ENCODE data around the gene BTBD17.

The BTBD17 gene

DNA sequence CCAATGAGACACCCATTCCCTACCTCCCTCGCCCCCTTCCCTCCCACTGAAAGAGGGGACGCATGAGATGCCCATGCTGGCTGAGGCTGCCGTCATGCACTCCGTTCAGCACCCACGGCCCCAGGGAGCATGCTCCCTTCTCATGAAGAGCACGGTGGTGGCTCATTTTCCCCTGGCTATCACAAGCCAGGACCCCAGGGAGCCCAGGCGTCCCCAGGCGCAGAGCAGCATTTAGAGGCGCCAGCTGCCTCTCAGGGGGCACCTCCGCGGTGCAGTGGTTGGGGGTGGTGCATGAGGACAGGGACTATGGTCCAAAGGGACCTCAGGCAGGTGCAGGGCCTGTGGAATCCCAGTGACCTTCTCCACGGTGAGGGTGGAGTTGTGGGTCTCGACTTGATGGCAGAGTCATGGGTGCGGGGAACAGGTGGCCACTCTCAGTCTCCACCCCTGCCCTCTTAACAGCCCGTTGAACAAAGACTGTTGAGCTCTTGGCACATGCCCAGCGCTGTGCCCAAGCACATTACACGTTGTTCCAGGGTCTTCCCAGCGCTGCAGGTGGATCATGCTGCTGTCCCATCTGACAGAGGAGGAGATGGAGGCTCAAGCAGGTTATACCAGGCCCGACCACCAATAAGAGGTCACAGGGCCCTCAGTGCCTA, 22.0 kb downstream of the BTBD17 start:
- DNase-seq (ENCODE audit: extremely low read depth in 1 of 2, low read depth in 1 of 2) = no peak

- no peak for DNase-seq (ENCODE audit: extremely low read depth in 1 of 2, low read depth in 1 of 2)
Observed at GRCh38 chr17:74337834-74338500, 23.7 kb downstream of the BTBD17 start.

DNA sequence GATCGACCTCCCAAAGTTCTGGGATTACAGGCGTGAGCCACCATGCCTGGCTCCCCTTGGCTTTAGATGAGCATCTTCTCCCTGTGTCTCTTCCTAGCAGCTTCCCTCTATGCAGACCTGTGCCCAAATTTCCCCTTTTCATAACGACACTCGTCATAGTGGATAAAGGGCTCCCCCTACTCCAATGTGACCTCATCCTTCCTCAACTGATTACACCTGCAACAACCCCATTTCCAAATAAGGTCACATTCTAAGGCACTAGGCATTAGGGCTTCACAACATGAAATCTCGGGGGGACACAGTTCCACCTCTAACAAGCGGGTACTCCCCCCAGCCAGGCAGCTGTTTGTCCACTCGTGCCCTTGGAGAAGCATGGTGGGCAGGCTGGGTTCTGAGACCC, 25.4 kb downstream of the BTBD17 start:
- no peak for DNase-seq (ENCODE audit: extremely low read depth in 1 of 2, low read depth in 1 of 2)

DNA sequence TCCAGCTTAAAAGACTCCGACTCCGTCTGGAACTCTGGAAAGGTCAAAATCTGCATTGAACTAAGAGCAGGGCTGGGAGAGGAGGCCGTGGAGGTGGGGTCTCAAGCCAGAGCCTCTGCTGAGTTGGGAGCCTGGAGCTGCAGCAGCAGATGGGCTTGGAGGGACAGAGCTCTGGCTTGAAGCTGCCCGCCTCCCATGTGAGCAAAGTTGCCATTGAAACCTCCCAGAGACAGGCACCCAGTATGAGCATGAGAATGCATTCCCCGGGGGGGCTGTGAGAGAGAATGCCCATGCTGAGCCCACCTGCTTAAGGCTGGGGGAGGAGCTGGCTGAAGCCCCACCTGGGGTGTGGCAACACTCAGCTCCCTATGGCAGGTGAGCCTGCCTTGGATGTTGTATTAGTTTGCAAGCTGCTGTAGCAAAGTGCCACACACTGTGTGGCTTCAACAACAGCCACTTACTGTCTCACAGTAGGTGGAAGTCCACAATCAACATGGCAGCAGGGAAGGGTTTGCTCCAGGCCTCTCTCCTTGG, 26.1 kb downstream of the BTBD17 start:
- no peak for DNase-seq (ENCODE audit: extremely low read depth in 1 of 2, low read depth in 1 of 2)

DNA sequence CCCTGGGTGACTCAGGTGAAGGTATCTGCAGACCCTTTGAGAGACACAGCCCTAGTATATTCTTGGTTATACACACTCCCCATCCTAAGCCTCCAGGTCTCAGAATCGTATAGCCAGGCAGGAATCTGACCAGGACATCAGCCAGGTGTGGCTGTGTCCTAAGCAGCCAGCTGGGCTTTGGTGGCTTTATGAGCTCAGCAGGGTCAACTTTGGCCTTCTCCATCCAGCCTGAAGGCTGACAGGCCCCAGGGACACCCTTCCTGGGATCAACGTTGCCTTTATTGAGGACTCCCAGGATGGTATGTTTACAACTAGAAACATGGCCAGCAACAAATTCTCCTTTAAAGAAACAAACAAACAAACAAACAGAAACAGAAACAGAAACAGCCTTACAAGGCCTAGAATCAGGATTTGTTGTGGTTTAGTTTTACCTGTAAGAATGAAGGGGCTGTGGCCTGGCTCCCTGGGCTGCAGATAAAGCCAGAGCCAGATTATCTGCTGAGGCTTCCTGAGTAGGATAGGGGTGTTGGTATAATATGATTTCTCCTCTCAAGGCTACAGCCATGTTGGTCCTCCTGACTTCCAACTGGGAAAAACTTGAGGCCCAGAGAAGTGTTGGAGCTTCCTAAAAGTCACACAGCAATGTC, 27.2 kb downstream of the BTBD17 start:
- DNase-seq (ENCODE audit: extremely low read depth in 1 of 2, low read depth in 1 of 2) = no peak

DNA sequence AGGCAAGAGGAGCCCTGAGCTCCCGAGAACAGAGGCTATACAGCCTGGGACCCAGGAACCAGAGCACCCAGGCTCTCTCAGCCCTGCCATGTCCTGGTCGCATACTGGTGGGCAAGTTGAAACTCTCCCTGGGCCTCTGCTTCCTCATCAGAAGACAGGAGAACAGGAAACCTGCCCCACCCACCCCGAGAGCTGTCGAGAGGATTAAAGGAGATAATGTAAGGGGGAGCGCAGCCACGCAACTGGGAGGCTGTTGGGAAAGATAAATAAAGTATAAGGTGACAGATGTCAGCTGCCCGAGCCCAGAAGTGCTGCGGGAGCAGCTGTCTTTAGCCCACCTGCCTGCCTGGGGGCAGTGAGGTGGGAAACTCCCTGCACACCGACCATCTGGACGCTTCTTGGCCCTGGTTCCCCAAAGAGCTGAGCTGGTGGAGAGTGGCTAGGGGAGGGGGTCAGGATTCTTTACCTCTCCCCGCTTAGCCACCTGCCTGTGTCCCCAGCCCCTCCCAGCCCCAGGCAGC, 28.8 kb downstream of the BTBD17 start:
- DNase-seq (ENCODE audit: extremely low read depth in 1 of 2, low read depth in 1 of 2) = no peak

- no peak for DNase-seq (ENCODE audit: extremely low read depth in 1 of 2, low read depth in 1 of 2)
Observed at GRCh38 chr17:74332017-74332650, 29.5 kb downstream of the BTBD17 start.

DNA sequence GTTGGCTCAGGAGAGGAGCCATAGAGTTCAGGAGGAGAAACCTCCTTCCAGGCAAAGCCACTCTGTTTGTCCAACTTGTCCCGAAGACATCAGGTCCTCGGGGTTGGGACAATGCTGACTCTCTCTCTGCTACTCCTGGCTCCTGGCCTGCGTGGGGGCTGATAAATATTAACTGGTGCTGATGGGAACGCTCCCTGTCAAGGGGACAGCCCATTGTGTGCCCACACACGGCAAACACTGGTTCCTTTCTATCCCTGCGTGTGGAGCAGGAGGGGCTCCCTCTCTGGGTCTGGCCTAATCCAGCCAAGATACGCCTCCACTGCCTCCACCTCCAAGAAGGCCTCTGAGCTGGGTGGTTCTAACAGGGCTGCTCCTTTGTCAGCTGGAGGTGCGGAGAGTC, 31.2 kb downstream of the BTBD17 start:
- no peak for DNase-seq (ENCODE audit: extremely low read depth in 1 of 2, low read depth in 1 of 2)

- no peak for DNase-seq (ENCODE audit: extremely low read depth in 1 of 2, low read depth in 1 of 2)
Observed at GRCh38 chr17:74329378-74329777, 32.3 kb downstream of the BTBD17 start.

DNA sequence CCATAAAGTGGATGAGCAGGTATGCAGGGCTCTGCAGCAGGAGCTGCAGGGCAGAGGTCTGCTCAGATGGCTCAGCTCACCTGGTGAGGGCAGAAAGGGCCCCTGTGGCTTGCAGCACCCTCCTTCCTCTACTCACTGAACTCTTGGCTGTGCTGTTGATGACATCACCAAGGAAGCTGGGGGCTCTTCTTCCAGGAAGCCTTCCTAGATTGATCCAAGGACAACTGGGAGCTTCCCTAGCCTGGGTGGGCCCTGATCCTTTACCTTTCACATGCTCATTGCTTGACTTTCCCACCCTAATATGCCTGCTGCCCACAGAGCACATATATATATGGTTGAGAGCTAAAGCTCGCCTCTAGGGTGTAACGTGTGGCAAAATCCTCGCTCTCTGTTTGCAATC, 33.2 kb downstream of the BTBD17 start:
- DNase-seq (ENCODE audit: extremely low read depth in 1 of 2, low read depth in 1 of 2) = no peak

- DNase-seq (ENCODE audit: extremely low read depth in 1 of 2, low read depth in 1 of 2) = no peak
Observed at GRCh38 chr17:74326506-74326905, 35.2 kb downstream of the BTBD17 start.

GRCh38 chr17:74325743-74326379, 35.8 kb downstream of the BTBD17 start, which contains the start of gene KIF19:
Gene KIF19 (plus strand): TSS chr17:74326226. CDS start chr17:74326350, 124 bp downstream.
- peak in 1 of 2 donors; percentile 35 for DNase-seq (ENCODE audit: extremely low read depth in 1 of 2, low read depth in 1 of 2)

- no peak for DNase-seq (ENCODE audit: extremely low read depth in 1 of 2, low read depth in 1 of 2)
Observed at GRCh38 chr17:74325376-74325742, 36.3 kb downstream of the BTBD17 start.

- DNase-seq (ENCODE audit: extremely low read depth in 1 of 2, low read depth in 1 of 2) = no peak
Observed at GRCh38 chr17:74324521-74324920, 37.1 kb downstream of the BTBD17 start.

GRCh38 chr17:74318391-74318790, 43.3 kb downstream of the BTBD17 start:
- no peak for DNase-seq (ENCODE audit: extremely low read depth in 1 of 2, low read depth in 1 of 2)

DNA sequence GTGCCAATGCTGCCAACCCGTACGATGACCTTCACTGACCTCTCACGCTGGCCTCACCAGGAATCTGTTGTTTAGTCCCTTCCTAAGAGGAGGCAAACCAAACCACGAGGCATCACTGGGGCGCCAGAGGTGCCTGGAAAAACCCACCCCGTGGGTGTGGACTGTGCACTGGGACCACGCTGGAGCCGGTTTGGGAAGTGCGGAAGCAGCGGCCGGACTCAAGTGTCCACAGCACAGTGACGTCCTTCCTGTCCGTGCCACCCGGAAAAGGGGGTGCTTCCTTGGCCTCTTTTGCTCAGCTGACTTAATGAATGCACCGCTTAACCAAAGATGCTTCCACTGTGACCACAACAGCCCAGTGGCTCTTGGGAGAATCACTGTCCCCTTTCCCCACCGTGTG, 44.6 kb downstream of the BTBD17 start:
- DNase-seq (ENCODE audit: extremely low read depth in 1 of 2, low read depth in 1 of 2) = no peak

- no peak for DNase-seq (ENCODE audit: extremely low read depth in 1 of 2, low read depth in 1 of 2)
Observed at GRCh38 chr17:74316220-74316619, 45.4 kb downstream of the BTBD17 start.

DNA sequence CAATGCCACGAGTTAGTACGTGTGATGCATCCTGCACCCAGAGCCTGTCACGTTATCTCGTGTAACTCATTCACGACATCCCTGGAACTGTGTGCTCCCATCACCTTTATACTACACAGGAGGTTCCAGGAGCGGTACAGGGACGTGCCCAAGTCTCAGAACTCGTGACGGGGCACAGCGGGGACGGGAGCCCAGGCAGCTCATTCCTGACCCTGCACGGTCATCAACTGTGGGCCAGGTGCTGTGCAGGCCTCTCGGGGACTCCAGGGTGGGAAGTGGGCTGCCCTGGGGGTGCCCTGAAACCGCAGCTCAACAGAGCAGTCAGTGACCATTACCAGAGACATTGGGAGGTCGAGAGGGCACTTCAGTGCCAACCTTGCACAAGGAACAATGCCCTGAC, 46.8 kb downstream of the BTBD17 start:
- DNase-seq (ENCODE audit: extremely low read depth in 1 of 2, low read depth in 1 of 2) = no peak

- no peak for DNase-seq (ENCODE audit: extremely low read depth in 1 of 2, low read depth in 1 of 2)
Observed at GRCh38 chr17:74309902-74310301, 51.8 kb downstream of the BTBD17 start.

DNA sequence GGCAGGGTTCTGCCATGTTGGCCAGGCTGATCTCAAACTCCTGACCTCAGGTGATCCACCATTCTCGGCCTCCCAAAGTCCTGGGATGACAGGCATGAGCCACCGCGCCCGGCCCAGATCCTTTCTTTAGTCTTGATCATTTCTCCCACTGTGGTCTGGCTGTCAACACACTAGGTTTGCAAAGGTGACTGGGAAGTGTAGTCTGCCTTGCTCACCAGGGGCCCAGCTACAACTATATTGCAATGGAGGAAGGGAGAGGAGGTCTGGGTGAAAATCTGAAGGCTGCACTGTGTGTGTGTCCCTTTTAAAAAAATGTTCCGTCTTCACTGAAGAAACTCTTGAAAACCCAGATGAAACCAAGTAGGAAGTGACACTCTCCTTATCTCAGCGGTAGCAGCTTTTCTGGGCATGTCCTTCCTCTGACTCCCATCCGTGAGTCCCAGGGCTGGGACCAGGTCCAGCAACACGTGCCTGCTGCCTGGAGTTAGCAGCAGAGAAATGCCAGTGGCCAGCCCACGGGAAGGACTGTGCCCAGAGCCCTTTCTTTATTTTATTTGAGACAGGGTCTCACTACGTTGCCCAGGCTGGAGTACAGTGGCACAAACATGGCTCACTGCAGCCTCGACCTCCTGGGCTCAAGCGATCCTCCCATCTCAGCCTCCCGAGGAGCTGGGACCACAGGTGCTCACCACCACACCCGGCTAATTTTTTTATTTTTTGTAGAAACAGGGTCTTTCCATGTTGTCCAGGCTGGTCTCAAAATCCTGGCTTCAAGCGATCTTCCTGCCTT, 53.5 kb downstream of the BTBD17 start:
- no peak for DNase-seq (ENCODE audit: extremely low read depth in 1 of 2, low read depth in 1 of 2)

Measured in activated CD8-positive, alpha-beta memory T cell treated with anti-CD3 and anti-CD28 coated beads for 1 hour (primary cell).